Thyroid gland (tissue), 4 donors: ENCODE results near the gene OR10G7. TPM values are rescaled to one million over a fixed set of nuclear protein-coding genes. Genes with fewer than 3 reads are reported as not detected.

Experiments
- DNase-seq, 2 donors: peaks; one replicate each; pipeline ENCODE4 v3.0.0-alpha.2; 2019
- H3K27ac ChIP-seq, 3 donors: fragments of 200-600 bp; sonication (generic); 1 replicate in 2 of 3; 2 replicates in 1 of 3; pipeline ENCODE4 v1.5.1; 2016 to 2019; ENCODE audit warnings: mild to moderate bottlenecking in 1 of 3, moderate library complexity in 1 of 3
- H3K27me3 ChIP-seq: fragments of 200-600 bp; sonication (generic); one replicate; pipeline ENCODE4 v1.5.1; 2019
- H3K36me3 ChIP-seq, 2 donors: fragments of 200-600 bp; sonication (generic); one replicate each; pipeline ENCODE4 v1.5.1; 2016 to 2019
- H3K4me1 ChIP-seq, 2 donors: fragments of 200-600 bp; sonication (generic); one replicate each; pipeline ENCODE4 v1.5.1; 2017 to 2019
- H3K4me3 ChIP-seq, 3 donors: fragments of 200-600 bp; sonication (generic); replicated peaks in 1 of 3; 1 replicate in 2 of 3; 2 replicates in 1 of 3; pipeline ENCODE4 v1.5.1; 2016; ENCODE audit warnings: mild to moderate bottlenecking in 1 of 3
- H3K9me3 ChIP-seq: fragments of 200-600 bp; sonication (generic); one replicate; pipeline ENCODE4 v1.5.1; 2017
- CTCF ChIP-seq, 6 experiments: fragments of 200-600 bp in 3 of 6; fragments of 450-650 bp in 3 of 6; sonication (generic) in 3 of 6; IDR thresholded peaks; one replicate each; pipeline ENCODE4 v1.5.1; 2016 to 2019; ENCODE audit warnings: antibody characterized with exemption in 6 of 6, mild to moderate bottlenecking in 2 of 6, inconsistent platforms in 1 of 6, moderate library complexity in 1 of 6
- POLR2A ChIP-seq, 2 donors: fragments of 450-650 bp; IDR thresholded peaks; one replicate each; pipeline ENCODE4 v1.6.1; 2017; ENCODE audit warnings: antibody characterized with exemption in 2 of 2, mild to moderate bottlenecking in 2 of 2, moderate library complexity in 1 of 2
- WGBS, 2 donors: methylation state at CpG; one replicate each; pipeline ENCODE4 v1.1.5; 2017; 5-methylcytosine and 5-hydroxymethylcytosine counted together
- intact Hi-C: fragments of 100-400 bp; cut with DNase I; formaldehyde crosslinking; loops from one replicate; pipeline ENCODE4 v1.15.1; 2023
- total RNA-seq, 4 donors: library from RNA; depleted of rRNA; stranded (reverse); fragments of >200 nt; gene quantifications; one replicate each; pipeline ENCODE4 v1.2.3, GENCODE V29; 2016

Gene OR10G7
- total RNA-seq, 4 donors from 2014 or later: not detected

- WGBS, 2 donors: 81 to 86% methylated on average over 2 of the region's 2 CpGs
- no peak for DNase-seq
- no peaks in the 10 kb centered on the region for H3K27me3 ChIP-seq
- no peaks in the 10 kb centered on the region for H3K4me1 ChIP-seq
- H3K4me3 ChIP-seq: no peak within 1 kb of the TSS
- TF ChIP-seq CTCF (IDR thresholded peaks at IDR 0.05): no peak
- no peak for TF ChIP-seq POLR2A (IDR thresholded peaks at IDR 0.05)
- no peaks in the 10 kb centered on the region for H3K9me3 ChIP-seq
- intact Hi-C loops: no loop called here
- H3K27ac ChIP-seq: no peak within 1 kb of the TSS
- no peaks in the 10 kb centered on the region for H3K36me3 ChIP-seq
Observed at GRCh38 chr11:124012697-124013096, 28.4 kb downstream of the OR10G7 start, which contains the start of gene OR10G4. Gene OR10G4, plus strand, starts transcription at chr11:124012997. Its CDS starts 2,578 bp downstream, at chr11:124015575.

- intact Hi-C loops: no loop called here
- H3K27me3 ChIP-seq: no peaks in the 10 kb centered on the region
- H3K27ac ChIP-seq: no peak within 1 kb of the TSS
- no peaks in the 10 kb centered on the region for H3K36me3 ChIP-seq
- no peaks in the 10 kb centered on the region for H3K9me3 ChIP-seq
- WGBS, 2 donors: 64 to 88% methylated on average over 1 of the region's 1 CpG
- DNase-seq: no peak
- no peaks in the 10 kb centered on the region for H3K4me1 ChIP-seq
- TF ChIP-seq POLR2A (IDR thresholded peaks at IDR 0.05) (no peak), CTCF (IDR thresholded peaks at IDR 0.05) (no peak)
- H3K4me3 ChIP-seq: no peak within 1 kb of the TSS
Observed at GRCh38 chr11:123995119-123995518, 46.0 kb downstream of the OR10G7 start, which contains the start of gene OR10G6. Gene OR10G6, minus strand, starts transcription at chr11:123995161. Its CDS starts 0 bp downstream, at chr11:123995161.

Other genes starting within 250 kb of the OR10G7 start
- not detected for gene OR6M1, start 235.0 kb downstream of the OR10G7 start, total RNA-seq
- gene TMEM225, start 155.7 kb downstream of the OR10G7 start, total RNA-seq: not detected
- gene OR8D4, start 139.2 kb downstream of the OR10G7 start, total RNA-seq: not detected
- gene OR4D5, start 101.7 kb downstream of the OR10G7 start, total RNA-seq: 1 to 10 TPM in 2 of 4 donors, not detected in 2; 1.7 to 2.6 TPM
- not detected for gene OR6T1, start 97.5 kb downstream of the OR10G7 start, total RNA-seq
- gene OR10S1, start 63.5 kb downstream of the OR10G7 start, total RNA-seq: not detected
- gene OR10G6, start 46.2 kb downstream of the OR10G7 start, total RNA-seq: not detected
- not detected for gene OR10G4, start 28.3 kb downstream of the OR10G7 start, total RNA-seq
- not detected for gene OR10G9, start 18.3 kb downstream of the OR10G7 start, total RNA-seq
- gene OR10G8, start 14.5 kb downstream of the OR10G7 start, total RNA-seq: not detected
- 10 to 100 TPM; 19.5 to 23.5 (median 21.3) TPM for gene VWA5A, start 74.1 kb upstream of the OR10G7 start, total RNA-seq
- gene OR10D3, start 142.0 kb upstream of the OR10G7 start, total RNA-seq: not detected
- not detected for gene OR8G1, start 199.8 kb upstream of the OR10G7 start, total RNA-seq
- not detected for gene OR8G5, start 215.1 kb upstream of the OR10G7 start, total RNA-seq